H1 (cell line): ENCODE data around the gene GTF2A1. TPM values are rescaled to one million over a fixed set of nuclear protein-coding genes. Genes with fewer than 3 reads are reported as not detected.

Experiments
- CTCF ChIA-PET: fragments of 300-600 bp; sonication (Branson Sonifier 250); formaldehyde crosslinking; loops from one replicate; lab custom pipeline; 2021; ENCODE audit not compliant: partially characterized antibody; lab: Charles Lee
- POLR2A ChIA-PET: fragments of 300-600 bp; sonication (Branson Sonifier 250); formaldehyde crosslinking; loops from one replicate; lab custom pipeline; 2021; ENCODE audit warnings: inconsistent platforms; ENCODE audit not compliant: partially characterized antibody; lab: Charles Lee
- DNase-seq, 2 experiments: peaks; one replicate each; pipeline versions ENCODE4 v3.0.0 to v3.0.0-alpha.2; 2010 to 2022; ENCODE audit warnings: low spot score in 2 of 2, low read depth in 1 of 2, mixed read lengths in 1 of 2
- FAIRE-seq: peaks from 2 replicates; lab custom pipeline; 2011; peaks lifted over from hg19 to GRCh38; lab: Jason Lieb, UNC
- H2AFZ ChIP-seq: 2 replicates; pipeline ENCODE4 v1.8.1; 2012; ENCODE audit warnings: low read length, inconsistent platforms
- H2AK5ac ChIP-seq: 2 replicates; pipeline ENCODE4 v1.6.1; 2013; ENCODE audit warnings: low read depth, low read length
- H2BK120ac ChIP-seq: replicated peaks from 2 replicates; pipeline ENCODE3; 2013; ENCODE audit warnings: low read depth, low read length, inconsistent platforms
- H2BK12ac ChIP-seq: 2 replicates; pipeline ENCODE4 v1.6.1; 2013; ENCODE audit warnings: low read depth, low read length
- H2BK15ac ChIP-seq: 2 replicates; pipeline ENCODE4 v1.6.1; 2013; ENCODE audit warnings: low read length
- H2BK20ac ChIP-seq: 2 replicates; pipeline ENCODE4 v1.6.1; 2013; ENCODE audit warnings: low read length
- H2BK5ac ChIP-seq: 2 replicates; pipeline ENCODE4 v1.6.1; 2013; ENCODE audit warnings: low read depth, low read length
- H3K14ac ChIP-seq: 2 replicates; pipeline ENCODE4 v1.6.1; 2013; ENCODE audit warnings: inconsistent platforms; ENCODE audit not compliant: insufficient read length
- H3K18ac ChIP-seq: 2 replicates; pipeline ENCODE4 v1.6.1; 2013; ENCODE audit warnings: low read length; ENCODE audit errors: extremely low read depth
- H3K23ac ChIP-seq: 2 replicates; pipeline ENCODE4 v1.6.1; 2013; ENCODE audit warnings: inconsistent platforms; ENCODE audit not compliant: insufficient read length
- H3K23me2 ChIP-seq: 2 replicates; pipeline ENCODE4 v1.6.1; 2013; ENCODE audit warnings: low read depth, low read length
- H3K27ac ChIP-seq: 2 replicates; pipeline ENCODE4 v1.6.1; 2011; ENCODE audit warnings: low read depth, low read length, inconsistent platforms
- H3K27me3 ChIP-seq, 4 experiments: replicated peaks in 1 of 4; 1 replicate in 1 of 4; 2 replicates in 3 of 4; pipeline versions ENCODE4 v1.6.1 to v1.8.1; 2011 to 2013; ENCODE audit warnings: low read length in 3 of 4, mild to moderate bottlenecking in 3 of 4, inconsistent platforms in 2 of 4, mixed read lengths in 2 of 4, moderate library complexity in 1 of 4; ENCODE audit not compliant: control insufficient read depth in 3 of 4, insufficient read depth in 3 of 4; ENCODE audit errors: extremely low read depth in 1 of 4
- H3K36me3 ChIP-seq, 4 experiments: 2 replicates each; pipeline versions ENCODE4 v1.6.1 to v1.8.1; 2011 to 2013; ENCODE audit warnings: mild to moderate bottlenecking in 4 of 4, low read length in 3 of 4, moderate library complexity in 2 of 4, control low read depth in 1 of 4, inconsistent platforms in 1 of 4; ENCODE audit not compliant: insufficient read depth in 4 of 4, control insufficient read depth in 2 of 4
- H3K4ac ChIP-seq: replicated peaks from 2 replicates; pipeline ENCODE3; 2013; ENCODE audit warnings: low read length, low read depth, mixed read lengths, inconsistent platforms; ENCODE audit not compliant: insufficient read length
- H3K4me1 ChIP-seq, 4 experiments: replicated peaks in 1 of 4; 1 replicate in 1 of 4; 2 replicates in 3 of 4; pipeline versions ENCODE4 v1.6.1 to v1.8.1; 2011 to 2013; ENCODE audit warnings: low read length in 3 of 4, inconsistent platforms in 2 of 4, mixed read lengths in 1 of 4; ENCODE audit not compliant: insufficient read depth in 4 of 4, control insufficient read depth in 3 of 4
- H3K4me2 ChIP-seq, 2 experiments: 2 replicates each; pipeline versions ENCODE4 v1.6.1 to v1.8.1; 2011 to 2013; ENCODE audit warnings: low read depth in 2 of 2, low read length in 2 of 2, control low read depth in 1 of 2, inconsistent platforms in 1 of 2, mild to moderate bottlenecking in 1 of 2; ENCODE audit not compliant: insufficient read depth in 1 of 2
- H3K4me3 ChIP-seq, 4 experiments: fragments of 200-600, 300-600 bp in 1 of 4; sonication (generic), shearing (Covaris generic), sonication (Bioruptor Twin) in 1 of 4; 2 replicates each; pipeline versions ENCODE4 v1.5.1 to v1.8.1; 2011 to 2016; ENCODE audit warnings: low read length in 4 of 4, low read depth in 3 of 4, control low read depth in 2 of 4, inconsistent platforms in 2 of 4, mild to moderate bottlenecking in 2 of 4, mixed read lengths in 1 of 4, moderate library complexity in 1 of 4; ENCODE audit not compliant: insufficient read depth in 2 of 4; ENCODE audit errors: extremely low read depth in 1 of 4
- H3K56ac ChIP-seq: replicated peaks from 2 replicates; pipeline ENCODE3; 2013; ENCODE audit warnings: low read depth, mild to moderate bottlenecking, mixed read lengths, low read length, inconsistent platforms; ENCODE audit not compliant: insufficient read length
- H3K79me1 ChIP-seq: 2 replicates; pipeline ENCODE4 v1.6.1; 2013; ENCODE audit warnings: low read depth, low read length, control low read depth
- H3K79me2 ChIP-seq, 2 experiments: 2 replicates each; pipeline versions ENCODE4 v1.6.1 to v1.8.1; 2012 to 2013; ENCODE audit warnings: low read length in 2 of 2, mild to moderate bottlenecking in 2 of 2, inconsistent platforms in 1 of 2; ENCODE audit not compliant: insufficient read depth in 2 of 2, control insufficient read depth in 1 of 2
- H3K9ac ChIP-seq, 4 experiments: replicated peaks in 1 of 4; 1 replicate in 1 of 4; 2 replicates in 3 of 4; pipeline versions ENCODE4 v1.6.1 to v1.8.1; 2011 to 2013; ENCODE audit warnings: low read depth in 3 of 4, low read length in 3 of 4, control low read depth in 2 of 4, mild to moderate bottlenecking in 2 of 4, moderate library complexity in 2 of 4, inconsistent platforms in 1 of 4; ENCODE audit errors: extremely low read depth in 1 of 4
- H3K9me3 ChIP-seq, 2 experiments: 2 replicates each; pipeline versions ENCODE4 v1.6.1 to v1.8.1; 2012 to 2013; ENCODE audit warnings: mild to moderate bottlenecking in 2 of 2, moderate library complexity in 2 of 2, control low read depth in 1 of 2, inconsistent platforms in 1 of 2, low read depth in 1 of 2, low read length in 1 of 2, mixed read lengths in 1 of 2; ENCODE audit not compliant: insufficient read depth in 2 of 2
- H4K20me1 ChIP-seq, 2 experiments: replicated peaks in 1 of 2; 2 replicates each; pipeline versions ENCODE3 to v1.8.1; 2011 to 2013; ENCODE audit warnings: inconsistent platforms in 2 of 2, low read length in 2 of 2, mild to moderate bottlenecking in 1 of 2; ENCODE audit not compliant: insufficient read depth in 2 of 2, control insufficient read depth in 1 of 2
- H4K5ac ChIP-seq: 2 replicates; pipeline ENCODE4 v1.6.1; 2013; ENCODE audit warnings: low read length, low read depth, mixed read lengths, inconsistent platforms; ENCODE audit not compliant: insufficient read length
- H4K8ac ChIP-seq: 2 replicates; pipeline ENCODE4 v1.8.0; 2013; ENCODE audit warnings: mild to moderate bottlenecking, moderate library complexity, low read length, inconsistent platforms; ENCODE audit not compliant: insufficient read depth; ENCODE audit errors: extremely low read depth
- H4K91ac ChIP-seq: replicated peaks from 2 replicates; pipeline ENCODE3; 2013; ENCODE audit warnings: low read length, mixed read lengths, inconsistent platforms; ENCODE audit not compliant: insufficient read length
- BCL11A ChIP-seq, 2 experiments: IDR thresholded peaks; one replicate each; pipeline ENCODE4 v1.6.1; 2011; ENCODE audit warnings: low read depth in 2 of 2, low read length in 2 of 2, mild to moderate bottlenecking in 2 of 2
- CEBPB ChIP-seq: IDR thresholded peaks from 2 replicates; pipeline ENCODE4 v1.6.1; 2012; ENCODE audit warnings: low read depth, low read length
- NANOG ChIP-seq: IDR thresholded peaks from 2 replicates; pipeline ENCODE4 v1.6.1; 2011; ENCODE audit warnings: low read length, low read depth, mild to moderate bottlenecking, inconsistent platforms; ENCODE audit not compliant: insufficient read depth, poor library complexity, severe bottlenecking
- POLR2AphosphoS5 ChIP-seq: IDR thresholded peaks from 2 replicates; pipeline ENCODE4 v1.6.1; 2011; ENCODE audit warnings: low read depth, low read length
- RBBP5 ChIP-seq: IDR thresholded peaks from 2 replicates; pipeline ENCODE4 v1.7.1; 2012; ENCODE audit warnings: low read depth, mild to moderate bottlenecking, inconsistent platforms, low read length, moderate library complexity, borderline replicate concordance
- RXRA ChIP-seq: IDR thresholded peaks from 2 replicates; pipeline ENCODE4 v1.6.1; 2011; ENCODE audit warnings: low read depth, mild to moderate bottlenecking, low read length, moderate library complexity; ENCODE audit not compliant: insufficient read depth
- TEAD4 ChIP-seq: IDR thresholded peaks from 2 replicates; pipeline ENCODE4 v1.6.1; 2012; ENCODE audit warnings: low read depth, low read length, inconsistent platforms, mixed read lengths
- WGBS, 2 experiments: shearing (Covaris generic) in 1 of 2; methylation state at CpG; one replicate each; pipeline versions ENCODE4 v1.1.6 to v1.1.7; 2013 to 2015; ENCODE audit warnings: low lambda C conversion rate in 2 of 2, mixed read lengths in 2 of 2, inconsistent platforms in 1 of 2, low coverage in 1 of 2, missing lambda C conversion rate in 1 of 2; ENCODE audit not compliant: insufficient replicate concordance in 2 of 2, insufficient coverage in 1 of 2, insufficient read length in 1 of 2; ENCODE audit errors: extremely low coverage in 1 of 2, missing lambda C conversion rate in 1 of 2; 5-methylcytosine and 5-hydroxymethylcytosine counted together
- polyA plus RNA-seq, 7 experiments: library from polyadenylated mRNA; depleted of rRNA in 3 of 7; stranded (reverse) in 5 of 7; unstranded in 2 of 7; fragments of >200 nt in 5 of 7; fragments of 200-250 nt in 2 of 7; gene quantifications; 1 replicate in 5 of 7; 2 replicates in 1 of 7; 4 replicates in 1 of 7; pipeline versions ENCODE4 v1.2.1 to v1.2.3, GENCODE V29; 2011 to 2013; ENCODE audit warnings: missing spikeins in 2 of 7, mixed read lengths in 2 of 7
- total RNA-seq: library from RNA; stranded (reverse); fragmentation: NEBNext Ultra II Directional; extraction: Animal tissue kit (Norgen Biotek cat#: 25700); gene quantifications from 2 replicates; pipeline ENCODE4 v1.2.1, GENCODE V29; 2021
- TF ChIP-seq, protein P1 (sequence below): IDR thresholded peaks from 2 replicates; pipeline ENCODE4 v1.6.1; 2011; ENCODE audit warnings: low read depth, mild to moderate bottlenecking, low read length; ENCODE audit not compliant: insufficient read depth
- TF ChIP-seq, protein P2 (sequence below): IDR thresholded peaks from 2 replicates; pipeline ENCODE4 v1.6.1; 2012; ENCODE audit warnings: inconsistent platforms
- TF ChIP-seq, protein P3 (sequence below): IDR thresholded peaks from 2 replicates; pipeline ENCODE4 v1.6.1; 2012; ENCODE audit warnings: inconsistent platforms

GTF2A1 gene
- total and polyA plus RNA-seq, 2 of the 8 experiments (the other 6 are each of a cell fraction or from before 2014, with no cell fraction given) = 24.1 to 57.8 TPM

DNA sequence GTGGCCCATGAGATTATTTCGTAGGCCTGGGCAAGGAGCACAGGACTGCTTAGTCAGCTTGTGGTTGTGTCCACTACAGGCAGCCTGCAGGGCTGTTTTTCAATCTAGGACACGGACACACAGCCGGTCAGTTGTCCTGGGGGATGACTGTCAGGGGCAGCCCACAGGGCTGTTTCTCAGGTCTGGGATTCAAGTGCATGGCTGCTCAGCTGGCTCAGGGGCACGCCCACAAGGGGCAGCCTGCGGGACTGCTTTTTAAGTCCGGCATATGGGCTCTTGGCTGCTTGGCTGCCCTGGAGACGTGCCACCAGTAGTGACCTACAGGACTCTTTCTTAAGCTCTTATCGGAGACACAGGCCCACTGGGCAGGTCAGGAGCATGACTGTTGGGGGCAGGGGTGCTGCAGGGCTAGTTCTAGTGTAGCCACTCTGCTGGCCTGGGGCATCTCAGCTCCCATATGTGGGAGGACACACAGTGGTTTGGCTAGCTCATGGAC lies 26.6 kb upstream of the GTF2A1 start:
- Histone ChIP-seq H3K4ac (no peak overlapping the region), H2BK15ac (no peak overlapping the region), H3K36me3 (no peaks in the 10 kb centered on the region), H4K8ac (peak overlapping the region; percentile 68; the same call in 1 of the 2 replicates), H3K56ac (no peak overlapping the region), H3K27ac (no peak overlapping the region), H4K5ac (no peak overlapping the region), H2BK12ac (no peak overlapping the region), H2AK5ac (no peak overlapping the region), H3K23me2 (no peaks in the 10 kb centered on the region), H3K27me3 (no peaks in the 10 kb centered on the region), H3K79me2 (no peaks in the 10 kb centered on the region), H3K14ac (no peak overlapping the region), H3K9ac (no peak overlapping the region), H4K91ac (no peak overlapping the region), H3K4me3 (no peak overlapping the region), H2AFZ (no peak overlapping the region), H4K20me1 (no peaks in the 10 kb centered on the region), H3K4me1 (no peaks in the 10 kb centered on the region), H3K23ac (no peak overlapping the region), H3K79me1 (no peaks in the 10 kb centered on the region), H2BK120ac (no peak overlapping the region), H3K4me2 (no peak overlapping the region), H3K9me3 (peaks cover 4 to 5% of the 10 kb centered on the region in 2 experiments; a peak in 1 of 4 replicates), H2BK20ac (no peak overlapping the region), H2BK5ac (no peak overlapping the region), H3K18ac (no peak overlapping the region)
- CTCF ChIA-PET = interaction anchor here (0.6 to 3.0 kb wide), 5 partner anchors 22 to 217 kb away, joined by 3 to 23 read pairs (median 3); no protein-coding TSS in a partner anchor
- 87% methylated on average over 8 of the region's 8 CpGs; no CpG with 5 or more reads in 1 of the 2 experiments for WGBS, 2 experiments
- POLR2A ChIA-PET = interaction anchor here (0.9 to 1.4 kb wide), 2 partner anchors 13 to 26 kb away, joined by 4 to 5 read pairs; partner anchors contain the start of gene GTF2A1
- TF ChIP-seq, protein P1, sequence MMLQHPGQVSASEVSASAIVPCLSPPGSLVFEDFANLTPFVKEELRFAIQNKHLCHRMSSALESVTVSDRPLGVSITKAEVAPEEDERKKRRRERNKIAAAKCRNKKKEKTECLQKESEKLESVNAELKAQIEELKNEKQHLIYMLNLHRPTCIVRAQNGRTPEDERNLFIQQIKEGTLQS = no peak
- TF ChIP-seq CEBPB (no peak), POLR2AphosphoS5 (no peak), RXRA (no peak), RBBP5 (no peak), TEAD4 (no peak), BCL11A (IDR thresholded peaks at IDR 0.05; ENCODE audit: low read depth in 2 of 2, low read length in 2 of 2) (no peak), NANOG (no peak)
- TF ChIP-seq, protein P2, sequence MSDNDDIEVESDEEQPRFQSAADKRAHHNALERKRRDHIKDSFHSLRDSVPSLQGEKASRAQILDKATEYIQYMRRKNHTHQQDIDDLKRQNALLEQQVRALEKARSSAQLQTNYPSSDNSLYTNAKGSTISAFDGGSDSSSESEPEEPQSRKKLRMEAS = no peak
- TF ChIP-seq, protein P3, sequence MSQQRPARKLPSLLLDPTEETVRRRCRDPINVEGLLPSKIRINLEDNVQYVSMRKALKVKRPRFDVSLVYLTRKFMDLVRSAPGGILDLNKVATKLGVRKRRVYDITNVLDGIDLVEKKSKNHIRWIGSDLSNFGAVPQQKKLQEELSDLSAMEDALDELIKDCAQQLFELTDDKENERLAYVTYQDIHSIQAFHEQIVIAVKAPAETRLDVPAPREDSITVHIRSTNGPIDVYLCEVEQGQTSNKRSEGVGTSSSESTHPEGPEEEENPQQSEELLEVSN = no peak
- no peak for FAIRE-seq
- DNase-seq = no peak
